Measurements from ENCODE around the gene MAPK8IP3. TPM values are rescaled to one million over a fixed set of nuclear protein-coding genes. Genes with fewer than 3 reads are reported as not detected.

The MAPK8IP3 gene
- total RNA-seq, 3 donors from 2014 or later: 41.1 to 82.6 (median 71.6) TPM

DNA sequence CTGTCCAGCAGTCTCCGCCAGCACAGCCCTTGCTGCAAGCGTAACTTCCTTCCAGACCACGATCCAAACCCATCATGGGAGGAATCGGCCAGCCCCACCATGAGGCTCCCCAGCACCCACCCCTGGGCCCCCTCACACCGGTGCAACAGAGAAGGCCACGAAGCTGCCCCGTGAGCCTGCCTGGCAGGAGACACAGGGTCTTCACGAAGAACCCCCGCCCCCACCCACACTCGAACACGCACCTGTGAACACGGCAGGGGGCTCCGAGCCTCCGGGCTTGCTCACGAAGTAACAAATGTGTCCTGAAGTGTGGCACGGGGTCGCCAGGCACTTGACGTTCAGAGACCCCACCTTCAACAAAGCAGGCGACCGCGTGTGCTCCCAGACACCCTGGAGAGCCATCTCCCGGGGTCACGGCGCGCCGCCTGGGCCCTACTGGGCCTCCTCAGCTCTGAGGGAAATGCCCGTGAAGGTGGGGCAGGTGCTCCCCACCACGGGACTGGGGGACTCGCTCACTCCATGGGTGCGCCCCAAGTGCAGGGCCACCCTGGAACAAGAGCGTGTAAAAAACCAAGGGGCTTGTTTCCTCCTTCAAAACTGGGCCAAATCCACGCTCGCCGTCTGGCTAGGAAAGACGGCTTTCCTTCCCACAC, 113.0 kb downstream of the MAPK8IP3 start:
- Histone ChIP-seq H3K27ac (no peak overlapping the region), H3K36me3 (peaks cover 15% of the 10 kb centered on the region), H3K4me3 (no peak overlapping the region), H3K27me3 (no peaks in the 10 kb centered on the region), H3K9me3 (no peaks in the 10 kb centered on the region), H3K4me1 (no peaks in the 10 kb centered on the region)
- no peak for DNase-seq (ENCODE audit: low spot score in 2 of 2)
- TF ChIP-seq POLR2A (IDR thresholded peaks at IDR 0.05) (no peak), POLR2AphosphoS5 (IDR thresholded peaks at IDR 0.05) (no peak)
- TF ChIP-seq, protein P1, sequence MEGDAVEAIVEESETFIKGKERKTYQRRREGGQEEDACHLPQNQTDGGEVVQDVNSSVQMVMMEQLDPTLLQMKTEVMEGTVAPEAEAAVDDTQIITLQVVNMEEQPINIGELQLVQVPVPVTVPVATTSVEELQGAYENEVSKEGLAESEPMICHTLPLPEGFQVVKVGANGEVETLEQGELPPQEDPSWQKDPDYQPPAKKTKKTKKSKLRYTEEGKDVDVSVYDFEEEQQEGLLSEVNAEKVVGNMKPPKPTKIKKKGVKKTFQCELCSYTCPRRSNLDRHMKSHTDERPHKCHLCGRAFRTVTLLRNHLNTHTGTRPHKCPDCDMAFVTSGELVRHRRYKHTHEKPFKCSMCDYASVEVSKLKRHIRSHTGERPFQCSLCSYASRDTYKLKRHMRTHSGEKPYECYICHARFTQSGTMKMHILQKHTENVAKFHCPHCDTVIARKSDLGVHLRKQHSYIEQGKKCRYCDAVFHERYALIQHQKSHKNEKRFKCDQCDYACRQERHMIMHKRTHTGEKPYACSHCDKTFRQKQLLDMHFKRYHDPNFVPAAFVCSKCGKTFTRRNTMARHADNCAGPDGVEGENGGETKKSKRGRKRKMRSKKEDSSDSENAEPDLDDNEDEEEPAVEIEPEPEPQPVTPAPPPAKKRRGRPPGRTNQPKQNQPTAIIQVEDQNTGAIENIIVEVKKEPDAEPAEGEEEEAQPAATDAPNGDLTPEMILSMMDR (IDR thresholded peaks at IDR 0.05): no peak
- intact Hi-C loops (cut with DNase I; ENCODE audit: low total_unique reads): no loop called here

DNA sequence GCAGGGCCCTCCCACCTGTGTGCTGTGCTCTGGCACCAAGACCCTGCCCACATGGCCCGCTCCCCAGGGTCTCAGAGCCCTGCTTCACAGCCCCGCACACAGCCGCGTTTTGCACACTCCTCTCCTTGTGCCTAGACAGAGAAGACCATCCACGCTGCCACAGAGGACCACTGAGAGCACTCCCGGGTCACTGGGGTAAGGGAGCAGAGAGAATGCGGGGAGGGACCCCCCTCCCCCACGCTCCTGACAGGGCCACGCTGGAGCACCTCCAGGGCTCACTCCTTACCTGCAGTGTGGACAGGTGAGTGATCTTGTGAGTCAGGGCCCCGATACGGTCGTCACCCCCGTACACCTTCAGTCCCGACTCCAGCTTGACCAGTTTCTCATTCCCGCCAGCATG, 113.6 kb downstream of the MAPK8IP3 start:
- Histone ChIP-seq H3K27ac (no peak overlapping the region), H3K4me1 (no peaks in the 10 kb centered on the region), H3K9me3 (no peaks in the 10 kb centered on the region), H3K27me3 (no peaks in the 10 kb centered on the region), H3K4me3 (no peak overlapping the region), H3K36me3 (peaks cover 15% of the 10 kb centered on the region)
- intact Hi-C loops (cut with DNase I; ENCODE audit: low total_unique reads): no loop called here
- DNase-seq (ENCODE audit: low spot score in 2 of 2): no peak
- TF ChIP-seq POLR2AphosphoS5 (IDR thresholded peaks at IDR 0.05): no peak
- TF ChIP-seq, protein P1 (IDR thresholded peaks at IDR 0.05): no peak
- TF ChIP-seq POLR2A (IDR thresholded peaks at IDR 0.05): no peak

Other genes with a start within 250 kb of the MAPK8IP3 start
- gene CLCN7, start 231.2 kb upstream of the MAPK8IP3 start, total RNA-seq: 10 to 100 TPM; 52.2 to 72.3 (median 71.4) TPM
- gene PTX4, start 217.3 kb upstream of the MAPK8IP3 start, total RNA-seq: not detected
- 10 to 100 TPM; 15.2 to 27.5 (median 23.9) TPM for gene TELO2, start 212.8 kb upstream of the MAPK8IP3 start, total RNA-seq
- 10 to 100 TPM; 27.8 to 37.0 (median 34.1) TPM for gene TMEM204, start 172.5 kb upstream of the MAPK8IP3 start, total RNA-seq
- 10 to 100 TPM; 17.0 to 30.1 (median 23.9) TPM for gene IFT140, start 94.1 kb upstream of the MAPK8IP3 start, total RNA-seq
- gene CRAMP1, start 93.8 kb upstream of the MAPK8IP3 start, total RNA-seq: 10 to 100 TPM in 2 of 3 donors, 1 to 10 TPM in 1; 9.6 to 13.8 (median 10.8) TPM
- gene JPT2, start 27.9 kb upstream of the MAPK8IP3 start, total RNA-seq: 10 to 100 TPM; 19.2 to 44.2 (median 36.0) TPM
- gene NME3, start 65.3 kb downstream of the MAPK8IP3 start, total RNA-seq: 100 to 1,000 TPM in 2 of 3 donors, 10 to 100 TPM in 1; 86.6 to 119 (median 115) TPM
- 10 to 100 TPM in 2 of 3 donors, 1 to 10 TPM in 1; 4.6 to 17.4 (median 14.0) TPM for gene EME2, start 66.6 kb downstream of the MAPK8IP3 start, total RNA-seq
- 10 to 100 TPM; 85.9 to 95.4 (median 87.8) TPM for gene MRPS34, start 66.9 kb downstream of the MAPK8IP3 start, total RNA-seq
- 100 to 1,000 TPM in 1 of 3 donors, 10 to 100 TPM in 2; 84.9 to 107 (median 88.5) TPM for gene SPSB3, start 76.4 kb downstream of the MAPK8IP3 start, total RNA-seq
- gene NUBP2, start 76.8 kb downstream of the MAPK8IP3 start, total RNA-seq: 10 to 100 TPM; 61.6 to 82.6 (median 80.3) TPM
- under 1 TPM; 0.32 to 0.44 (median 0.33) TPM for gene IGFALS, start 87.5 kb downstream of the MAPK8IP3 start, total RNA-seq
- 100 to 1,000 TPM in 1 of 3 donors, 10 to 100 TPM in 2; 61.9 to 114 (median 74.7) TPM for gene HAGH, start 120.6 kb downstream of the MAPK8IP3 start, total RNA-seq
- gene FAHD1, start 121.0 kb downstream of the MAPK8IP3 start, total RNA-seq: 10 to 100 TPM; 27.2 to 35.4 (median 29.7) TPM
- not detected for gene MEIOB, start 166.0 kb downstream of the MAPK8IP3 start, total RNA-seq
- gene HS3ST6, start 212.2 kb downstream of the MAPK8IP3 start, total RNA-seq: not detected
- 10 to 100 TPM; 12.1 to 17.4 (median 17.0) TPM for gene MSRB1, start 237.0 kb downstream of the MAPK8IP3 start, total RNA-seq
- gene RPL3L, start 248.5 kb downstream of the MAPK8IP3 start, total RNA-seq: not detected